WTC11 (cell line): Measurements from ENCODE around the gene IVD. TPM values are rescaled to one million over a fixed set of nuclear protein-coding genes. Genes with fewer than 3 reads are reported as not detected.

Experiments
- ATAC-seq: fragments of 200-7000 bp; cut with Tn5 transposase; 2 replicates; pipeline ENCODE4 v1.10.0; 2021; ENCODE audit warnings: mild to moderate bottlenecking, moderate library complexity
- CTCF ChIA-PET: fragments of 300-600 bp; sonication (Branson Sonifier 250); formaldehyde crosslinking; loops from one replicate; lab custom pipeline; 2021; ENCODE audit warnings: antibody characterized with exemption; lab: Charles Lee
- POLR2A ChIA-PET: fragments of 350-600 bp; sonication (Branson Sonifier 250); formaldehyde crosslinking; loops from one replicate; lab custom pipeline; 2021; ENCODE audit warnings: antibody characterized with exemption; lab: Charles Lee
- DNase-seq: peaks from one replicate; pipeline ENCODE4 v3.0.0; 2021; ENCODE audit warnings: low spot score
- H3K27ac Mint-ChIP-seq: 2 replicates; pipeline ENCODE4 v1.8.0; 2021; ENCODE audit warnings: mixed read lengths
- H3K27me3 Mint-ChIP-seq: 2 replicates; pipeline ENCODE4 v1.8.0; 2021; ENCODE audit warnings: low read depth, mild to moderate bottlenecking, moderate library complexity, mixed read lengths
- H3K36me3 Mint-ChIP-seq: 2 replicates; pipeline ENCODE4 v1.8.0; 2021; ENCODE audit warnings: mixed read lengths
- H3K4me1 Mint-ChIP-seq: 2 replicates; pipeline ENCODE4 v1.8.0; 2022; ENCODE audit warnings: mixed read lengths
- H3K4me3 Mint-ChIP-seq: 2 replicates; pipeline ENCODE4 v1.8.0; 2021; ENCODE audit warnings: mild to moderate bottlenecking, moderate library complexity, mixed read lengths
- H3K9me3 Mint-ChIP-seq: 2 replicates; pipeline ENCODE4 v1.8.0; 2021; ENCODE audit warnings: mixed read lengths
- ARID4B ChIP-seq: sonication (generic); formaldehyde crosslinking; IDR thresholded peaks from 2 replicates; pipeline ENCODE4 v1.8.0; 2023; ENCODE audit warnings: missing genetic modification reagents, mild to moderate bottlenecking, borderline replicate concordance
- ATF3 ChIP-seq: sonication (generic); formaldehyde crosslinking; conservative IDR thresholded peaks from 2 replicates; pipeline ENCODE4 v1.8.1; 2022; ENCODE audit warnings: mild to moderate bottlenecking, missing genetic modification reagents
- CBFB ChIP-seq: sonication (generic); formaldehyde crosslinking; IDR thresholded peaks from 2 replicates; pipeline ENCODE4 v1.8.1; 2022; ENCODE audit warnings: mild to moderate bottlenecking, low read depth, missing genetic modification reagents
- CDX4 ChIP-seq: fragments of 250-450 bp; sonication (Bioruptor Pico); IDR thresholded peaks from 2 replicates; pipeline ENCODE4 v1.9.0; 2021; ENCODE audit warnings: moderate library complexity, mild to moderate bottlenecking, inconsistent platforms, borderline replicate concordance
- CREM ChIP-seq: sonication (generic); formaldehyde crosslinking; IDR thresholded peaks from 2 replicates; pipeline ENCODE4 v1.8.1; 2022; ENCODE audit warnings: mild to moderate bottlenecking, missing genetic modification reagents, moderate library complexity
- E2F5 ChIP-seq: sonication (generic); formaldehyde crosslinking; IDR thresholded peaks from 2 replicates; pipeline ENCODE4 v1.8.1; 2022; ENCODE audit warnings: mild to moderate bottlenecking, moderate library complexity, missing genetic modification reagents
- ETV6 ChIP-seq: sonication (generic); formaldehyde crosslinking; IDR thresholded peaks from 2 replicates; pipeline ENCODE4 v1.8.1; 2022; ENCODE audit warnings: mild to moderate bottlenecking, missing genetic modification reagents
- FOXJ3 ChIP-seq: sonication (generic); formaldehyde crosslinking; IDR thresholded peaks from 2 replicates; pipeline ENCODE4 v1.9.0; 2021; ENCODE audit warnings: missing genetic modification reagents, mild to moderate bottlenecking, borderline replicate concordance
- FOXP1 ChIP-seq: sonication (generic); formaldehyde crosslinking; IDR thresholded peaks from 2 replicates; pipeline ENCODE4 v1.8.0; 2022; ENCODE audit warnings: missing genetic modification reagents, mild to moderate bottlenecking, moderate library complexity, borderline replicate concordance
- GTF2I ChIP-seq: fragments of 250-450 bp; sonication (Bioruptor Pico); conservative IDR thresholded peaks from 2 replicates; pipeline ENCODE4 v1.4.0; 2021; ENCODE audit warnings: mild to moderate bottlenecking
- IRF1 ChIP-seq: sonication (generic); formaldehyde crosslinking; IDR thresholded peaks from 2 replicates; pipeline ENCODE4 v1.8.0; 2023; ENCODE audit warnings: missing genetic modification reagents
- MLX ChIP-seq: sonication (generic); formaldehyde crosslinking; IDR thresholded peaks from 2 replicates; pipeline ENCODE4 v1.8.1; 2023; ENCODE audit warnings: mild to moderate bottlenecking, missing genetic modification reagents, moderate library complexity
- NFATC4 ChIP-seq: fragments of 250-450 bp; sonication (Bioruptor Pico); IDR thresholded peaks from 2 replicates; pipeline ENCODE4 v1.9.0; 2021; ENCODE audit warnings: mild to moderate bottlenecking
- NR1H2 ChIP-seq: sonication (generic); formaldehyde crosslinking; IDR thresholded peaks from 2 replicates; pipeline ENCODE4 v1.9.0; 2021; ENCODE audit warnings: mild to moderate bottlenecking, moderate library complexity, missing genetic modification reagents
- NR3C1 ChIP-seq: sonication (generic); formaldehyde crosslinking; conservative IDR thresholded peaks from 2 replicates; pipeline ENCODE4 v1.8.1; 2023; ENCODE audit warnings: low read depth, mild to moderate bottlenecking, missing genetic modification reagents
- OVOL2 ChIP-seq: fragments of 250-450 bp; sonication (Bioruptor Pico); IDR thresholded peaks from 2 replicates; pipeline ENCODE4 v1.9.0; 2021; ENCODE audit warnings: mild to moderate bottlenecking, borderline replicate concordance
- SMAD4 ChIP-seq: sonication (generic); formaldehyde crosslinking; IDR thresholded peaks from 2 replicates; pipeline ENCODE4 v1.8.0; 2022; ENCODE audit warnings: mild to moderate bottlenecking, missing genetic modification reagents
- SOX15 ChIP-seq: fragments of 250-450 bp; sonication (Bioruptor Pico); IDR thresholded peaks from 2 replicates; pipeline ENCODE4 v1.9.0; 2021; ENCODE audit warnings: mild to moderate bottlenecking
- ZBTB43 ChIP-seq: sonication (generic); formaldehyde crosslinking; IDR thresholded peaks from 2 replicates; pipeline ENCODE4 v1.8.1; 2023; ENCODE audit warnings: mild to moderate bottlenecking, missing genetic modification reagents
- ZMAT4 ChIP-seq: fragments of 250-450 bp; sonication (Bioruptor Pico); IDR thresholded peaks from 2 replicates; pipeline ENCODE4 v1.9.0; 2021; ENCODE audit warnings: mild to moderate bottlenecking
- ZNF416 ChIP-seq: fragments of 250-450 bp; sonication (Bioruptor Pico); IDR thresholded peaks from 2 replicates; pipeline ENCODE4 v1.9.0; 2021; ENCODE audit warnings: mild to moderate bottlenecking, inconsistent platforms
- ZNF423 ChIP-seq: fragments of 250-450 bp; sonication (Bioruptor Pico); IDR thresholded peaks from 2 replicates; pipeline ENCODE4 v2.1.2; 2022; ENCODE audit warnings: mild to moderate bottlenecking, moderate library complexity
- ZNF512 ChIP-seq: sonication (generic); formaldehyde crosslinking; IDR thresholded peaks from 2 replicates; pipeline ENCODE4 v1.8.1; 2022; ENCODE audit warnings: missing genetic modification reagents, borderline replicate concordance
- total RNA-seq: library from RNA; stranded (reverse); gene quantifications from 3 replicates; pipeline ENCODE4 v1.2.3, GENCODE V29; 2021

The IVD gene
- total RNA-seq, 1 experiment from 2014 or later: 96.1 TPM

- no peak for TF ChIP-seq MLX (CRISPR knock-in tag)
- TF ChIP-seq ARID4B (CRISPR knock-in tag): no peak
- TF ChIP-seq FOXP1: no peak
- no peak for TF ChIP-seq ZNF423 (CRISPR knock-in tag)
- TF ChIP-seq NR3C1 (CRISPR knock-in tag): no peak
- no peak for TF ChIP-seq SOX15
- TF ChIP-seq CREM (CRISPR knock-in tag): no peak
Measured at GRCh38 chr15:40407330-40407990, 1.9 kb downstream of the IVD start (continued).

- no peak for DNase-seq
- H3K4me3 Mint-ChIP-seq: no peak overlapping the region
- peaks cover 17% of the 10 kb centered on the region for H3K4me1 Mint-ChIP-seq
- H3K27ac Mint-ChIP-seq: no peak overlapping the region
- ATAC-seq: no peak
- CTCF ChIA-PET: interaction anchor here (1.5 kb wide), 1 partner anchor 71 kb away, joined by 7 read pairs; no protein-coding TSS in a partner anchor
- POLR2A ChIA-PET: no interaction called here
- peaks cover 56% of the 10 kb centered on the region for H3K36me3 Mint-ChIP-seq
- H3K9me3 Mint-ChIP-seq: no peaks in the 10 kb centered on the region
- H3K27me3 Mint-ChIP-seq: no peaks in the 10 kb centered on the region
- TF ChIP-seq ETV6 (CRISPR knock-in tag): no peak
- TF ChIP-seq ATF3 (CRISPR knock-in tag): no peak
- no peak for TF ChIP-seq ZNF416
- TF ChIP-seq ZNF512 (CRISPR knock-in tag): no peak
- no peak for TF ChIP-seq GTF2I
- TF ChIP-seq FOXJ3 (CRISPR knock-in tag): no peak
- no peak for TF ChIP-seq ZMAT4
- no peak for TF ChIP-seq OVOL2 (CRISPR knock-in tag)
- TF ChIP-seq NFATC4 (CRISPR knock-in tag): no peak
- TF ChIP-seq CDX4 (CRISPR knock-in tag): no peak
- no peak for TF ChIP-seq SMAD4 (CRISPR knock-in tag)
- TF ChIP-seq IRF1 (CRISPR knock-in tag): no peak
- TF ChIP-seq E2F5 (CRISPR knock-in tag): no peak
- TF ChIP-seq NR1H2 (CRISPR knock-in tag): no peak
- no peak for TF ChIP-seq ZBTB43
- no peak for TF ChIP-seq CBFB (CRISPR knock-in tag)
Measured at GRCh38 chr15:40409366-40409765, 3.8 kb downstream of the IVD start.
